OCI-LY1 (cell line): ENCODE measurements around the gene MXD4.
A peak's percentile ranks its signal among the peaks of the same experiment; 100 is the strongest.

Experiments used
- H2AFZ ChIP-seq: fragments of 200-600 bp; sonication (generic), shearing (Covaris generic); 2 replicates; pipeline ENCODE4 v1.6.0; 2014; ENCODE audit warnings: antibody characterized with exemption, mild to moderate bottlenecking, low read length
- H3F3A ChIP-seq: fragments of 200-600 bp; sonication (generic), shearing (Covaris generic); 2 replicates; pipeline ENCODE4 v1.6.0; 2014; ENCODE audit warnings: mild to moderate bottlenecking, antibody characterized with exemption, low read length, moderate library complexity; ENCODE audit not compliant: insufficient read depth
- H3K27ac ChIP-seq: fragments of 200-600 bp; sonication (generic); 2 replicates; pipeline ENCODE4 v1.5.1; 2014; ENCODE audit warnings: low read length, mixed run types, mild to moderate bottlenecking, low read depth; ENCODE audit not compliant: poor library complexity, severe bottlenecking
- H3K27me3 ChIP-seq: fragments of 200-600 bp; sonication (generic); 2 replicates; pipeline ENCODE4 v1.6.0; 2014; ENCODE audit warnings: antibody characterized with exemption, mild to moderate bottlenecking, low read length, moderate library complexity; ENCODE audit not compliant: insufficient read depth
- H3K36me3 ChIP-seq: fragments of 200-600 bp; sonication (generic); 2 replicates; pipeline ENCODE4 v1.6.1; 2014; ENCODE audit warnings: mild to moderate bottlenecking, antibody characterized with exemption, low read length, moderate library complexity, mixed read lengths; ENCODE audit not compliant: insufficient read depth
- H3K4me1 ChIP-seq: fragments of 200-600 bp; sonication (generic); 2 replicates; pipeline ENCODE4 v1.5.1; 2014; ENCODE audit warnings: mild to moderate bottlenecking, low read length, moderate library complexity; ENCODE audit not compliant: insufficient read depth, severe bottlenecking
- H3K4me2 ChIP-seq: fragments of 200-600 bp; sonication (generic), shearing (Covaris generic); 2 replicates; pipeline ENCODE4 v1.6.1; 2014; ENCODE audit warnings: low read length
- H3K4me3 ChIP-seq: fragments of 200-600 bp; sonication (generic); 2 replicates; pipeline ENCODE4 v1.5.1; 2014; ENCODE audit warnings: low read length, low read depth, mild to moderate bottlenecking, mixed read lengths; ENCODE audit not compliant: poor library complexity, severe bottlenecking
- H3K79me2 ChIP-seq: fragments of 200-600 bp; shearing (Covaris generic); 2 replicates; pipeline ENCODE4 v1.6.1; 2016; ENCODE audit warnings: mixed run types, low read length, mixed read lengths; ENCODE audit not compliant: insufficient read depth
- H3K9ac ChIP-seq: fragments of 200-600 bp; sonication (generic), shearing (Covaris generic); 2 replicates; pipeline ENCODE4 v1.6.1; 2014; ENCODE audit warnings: mild to moderate bottlenecking, low read length, mixed read lengths
- H3K9me2 ChIP-seq: fragments of 200-600 bp; sonication (generic), shearing (Covaris generic); 2 replicates; pipeline ENCODE4 v1.6.1; 2014; ENCODE audit warnings: low read depth, mild to moderate bottlenecking, low read length, mixed read lengths
- H3K9me3 ChIP-seq: fragments of 200-600 bp; shearing (Covaris generic); 2 replicates; pipeline ENCODE4 v1.6.1; 2014; ENCODE audit warnings: low read length, mixed read lengths
- H4K20me1 ChIP-seq: fragments of 200-600 bp; sonication (generic), shearing (Covaris generic); 2 replicates; pipeline ENCODE4 v1.6.0; 2016; ENCODE audit warnings: mild to moderate bottlenecking, low read length; ENCODE audit not compliant: insufficient read depth
- CTCF ChIP-seq: fragments of 200-600 bp; sonication (generic), shearing (Covaris generic); IDR thresholded peaks from 2 replicates; pipeline ENCODE4 v1.5.1; 2017; ENCODE audit warnings: mild to moderate bottlenecking, antibody characterized with exemption, low read length, moderate library complexity, mixed read lengths
- EZH2 ChIP-seq: fragments of 200-600 bp; sonication (generic), shearing (Covaris generic); IDR thresholded peaks from 2 replicates; pipeline ENCODE4 v1.8.0; 2017; ENCODE audit warnings: borderline replicate concordance, mixed run types, mild to moderate bottlenecking, antibody characterized with exemption, low read length, moderate library complexity, mixed read lengths

MXD4 gene

GRCh38 chr4:2259541-2260343, 2.2 kb downstream of the MXD4 start:
- Histone ChIP-seq H3K4me1 (peaks cover 29% of the 10 kb centered on the region), H3K9me2 (no peaks in the 10 kb centered on the region), H3K27me3 (no peaks in the 10 kb centered on the region), H4K20me1 (no peaks in the 10 kb centered on the region), H3K79me2 (no peaks in the 10 kb centered on the region), H3K36me3 (no peaks in the 10 kb centered on the region), H3F3A (no peaks in the 10 kb centered on the region), H3K27ac (no peak overlapping the region), H3K4me2 (peak overlapping the region; percentile 73), H3K4me3 (peak overlapping the region; percentile 75), H3K9me3 (no peaks in the 10 kb centered on the region), H2AFZ (no peak overlapping the region), H3K9ac (no peak overlapping the region; the same call in 1 of the 2 replicates)
- no peak for TF ChIP-seq CTCF
- no peak for TF ChIP-seq EZH2

- H2AFZ ChIP-seq, result no peak overlapping the region
- peaks cover 26% of the 10 kb centered on the region for H3K4me1 ChIP-seq
- H3F3A ChIP-seq, result no peaks in the 10 kb centered on the region
- no peak overlapping the region for H3K4me2 ChIP-seq
- H3K27ac ChIP-seq, result no peak overlapping the region
- H3K9me2 ChIP-seq, result no peaks in the 10 kb centered on the region
- no peak for TF ChIP-seq CTCF
- TF ChIP-seq EZH2, result no peak
- H3K36me3 ChIP-seq, result no peaks in the 10 kb centered on the region
- no peak overlapping the region for H3K9ac ChIP-seq
- no peaks in the 10 kb centered on the region for H3K79me2 ChIP-seq
- no peaks in the 10 kb centered on the region for H3K27me3 ChIP-seq
- no peaks in the 10 kb centered on the region for H4K20me1 ChIP-seq
- H3K4me3 ChIP-seq, result no peak overlapping the region
- no peaks in the 10 kb centered on the region for H3K9me3 ChIP-seq
Measured at GRCh38 chr4:2259036-2259540, 2.8 kb downstream of the MXD4 start.

GRCh38 chr4:2258091-2259035, 3.5 kb downstream of the MXD4 start:
- Histone ChIP-seq H3K4me2 (no peak overlapping the region), H3K4me1 (peaks cover 19% of the 10 kb centered on the region), H3K9me3 (no peaks in the 10 kb centered on the region), H3F3A (no peaks in the 10 kb centered on the region), H4K20me1 (no peaks in the 10 kb centered on the region), H3K27ac (no peak overlapping the region), H3K9me2 (no peaks in the 10 kb centered on the region), H3K36me3 (no peaks in the 10 kb centered on the region), H3K27me3 (no peaks in the 10 kb centered on the region), H2AFZ (no peak overlapping the region), H3K4me3 (no peak overlapping the region), H3K79me2 (no peaks in the 10 kb centered on the region), H3K9ac (no peak overlapping the region)
- TF ChIP-seq CTCF, result no peak
- TF ChIP-seq EZH2, result no peak
